GM12865 (cell line): ENCODE measurements around the gene INSM1.

Experiments used
- DNase-seq: peaks from one replicate; pipeline ENCODE4 v3.0.0; 2010; ENCODE audit warnings: low read depth
- H3K4me3 ChIP-seq: 2 replicates; pipeline ENCODE4 v1.5.1; 2011; ENCODE audit warnings: mild to moderate bottlenecking, low read depth, low read length, control low read depth
- CTCF ChIP-seq: IDR thresholded peaks from 2 replicates; pipeline ENCODE4 v1.5.1; 2011; ENCODE audit warnings: low read length, control low read depth, low read depth, inconsistent platforms; ENCODE audit not compliant: insufficient read depth; ENCODE audit errors: missing control alignments

INSM1 gene

GRCh38 chr20:20329564-20329963, 38.3 kb upstream of the INSM1 start:
- no peak for DNase-seq
- no peak for TF ChIP-seq CTCF
- H3K4me3 ChIP-seq, result no peak overlapping the region

DNA sequence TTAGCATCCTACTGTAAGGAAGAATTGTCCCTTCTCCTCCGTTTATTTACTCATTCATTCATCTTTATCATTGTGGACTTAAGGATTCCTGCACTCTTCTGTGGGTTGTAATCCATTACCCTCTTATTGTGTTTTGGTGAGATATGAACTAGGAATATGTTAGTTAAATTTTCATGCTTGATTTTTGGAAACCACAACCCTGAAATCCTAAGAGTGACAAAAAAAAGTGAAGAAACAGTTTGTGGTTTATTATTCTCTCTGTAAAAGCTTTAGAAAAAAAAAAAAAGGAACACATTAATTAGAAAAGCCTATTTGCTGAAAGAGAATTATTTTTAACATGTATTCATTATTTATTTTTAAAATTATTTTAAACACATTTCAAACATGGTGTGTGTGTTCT, 36.7 kb upstream of the INSM1 start:
- no peak overlapping the region for H3K4me3 ChIP-seq
- no peak for TF ChIP-seq CTCF
- no peak for DNase-seq

GRCh38 chr20:20331817-20332216, 36.1 kb upstream of the INSM1 start:
- TF ChIP-seq CTCF, result no peak
- H3K4me3 ChIP-seq, result no peak overlapping the region
- no peak for DNase-seq

- TF ChIP-seq CTCF, result no peak
- peak; percentile 22 for DNase-seq
- H3K4me3 ChIP-seq, result no peak overlapping the region
Measured at GRCh38 chr20:20333866-20334265, 34.0 kb upstream of the INSM1 start.

GRCh38 chr20:20334489-20334888, 33.4 kb upstream of the INSM1 start:
- no peak for TF ChIP-seq CTCF
- H3K4me3 ChIP-seq, result peak overlapping the region; percentile 48
- peak; percentile 83 for DNase-seq

DNA sequence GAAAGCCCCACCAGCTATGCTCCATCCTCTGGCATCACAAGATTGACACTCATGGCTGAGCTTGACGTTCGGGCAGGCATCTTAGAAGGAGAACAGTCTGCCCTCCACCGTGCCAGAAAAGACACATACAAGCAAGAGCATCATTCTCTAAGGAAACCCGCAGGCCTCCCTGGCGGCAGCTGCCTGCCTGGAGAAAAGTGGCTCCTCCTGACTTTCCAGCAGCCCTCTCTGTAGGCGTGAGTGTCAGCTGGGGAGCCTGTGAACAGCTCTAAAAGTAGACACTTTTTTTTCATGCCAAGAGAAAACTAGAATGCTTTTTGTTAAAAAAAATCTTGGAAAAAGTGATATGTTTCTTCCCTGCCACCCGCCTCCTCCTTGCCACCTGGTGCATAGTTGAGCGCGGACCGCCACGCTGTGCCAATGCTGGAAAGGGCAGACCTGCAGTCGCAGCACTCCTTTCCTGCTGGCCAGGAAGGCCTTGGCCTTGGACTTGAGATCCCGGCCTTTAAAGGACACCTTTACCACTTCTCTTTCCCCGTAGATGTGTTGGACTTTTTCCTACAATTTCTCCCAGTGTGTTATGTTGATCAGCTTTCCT, 29.7 kb upstream of the INSM1 start:
- no peak overlapping the region for H3K4me3 ChIP-seq
- DNase-seq, result no peak

More for the DNA sequence above, 29.7 kb upstream of the INSM1 start:
- TF ChIP-seq CTCF, result no peak
